GM21526 (cell line): ENCODE results near the gene ADAMTSL1.

Source experiments
- ATAC-seq: cut with Tn5 transposase; IDR thresholded peaks from one replicate; pipeline ENCODE4 v1.9.1; 2021; ENCODE audit warnings: moderate library complexity; ENCODE audit not compliant: unreplicated experiment, low FRiP score

The ADAMTSL1 gene

GRCh38 chr9:18549772-18550171 lies 75.8 kb downstream of the ADAMTSL1 start:
- ATAC-seq = no peak

- ATAC-seq = no peak
Measured at GRCh38 chr9:18550286-18550685, 76.3 kb downstream of the ADAMTSL1 start.

- ATAC-seq = no peak
Measured at GRCh38 chr9:18554244-18554643, 80.3 kb downstream of the ADAMTSL1 start.

GRCh38 chr9:18555105-18555883 lies 81.3 kb downstream of the ADAMTSL1 start:
- ATAC-seq = no peak

GRCh38 chr9:18564018-18564880 lies 90.3 kb downstream of the ADAMTSL1 start:
- ATAC-seq = no peak

GRCh38 chr9:18566121-18566520 lies 92.2 kb downstream of the ADAMTSL1 start:
- ATAC-seq = no peak

GRCh38 chr9:18568973-18569372 lies 95.0 kb downstream of the ADAMTSL1 start:
- no peak for ATAC-seq

- no peak for ATAC-seq
Measured at GRCh38 chr9:18569941-18570630, 96.1 kb downstream of the ADAMTSL1 start.

- no peak for ATAC-seq
Measured at GRCh38 chr9:18573021-18573556, 99.1 kb downstream of the ADAMTSL1 start.

GRCh38 chr9:18575686-18576085 lies 101.7 kb downstream of the ADAMTSL1 start:
- no peak for ATAC-seq

GRCh38 chr9:18579536-18579935 lies 105.6 kb downstream of the ADAMTSL1 start:
- no peak for ATAC-seq

- no peak for ATAC-seq
Measured at GRCh38 chr9:18580151-18580550, 106.2 kb downstream of the ADAMTSL1 start.

- ATAC-seq = no peak
Measured at GRCh38 chr9:18585996-18586395, 112.0 kb downstream of the ADAMTSL1 start.

GRCh38 chr9:18588002-18588401 lies 114.0 kb downstream of the ADAMTSL1 start:
- no peak for ATAC-seq

- no peak for ATAC-seq
Measured at GRCh38 chr9:18591261-18591660, 117.3 kb downstream of the ADAMTSL1 start.

GRCh38 chr9:18594837-18595236 lies 120.9 kb downstream of the ADAMTSL1 start:
- no peak for ATAC-seq

GRCh38 chr9:18595597-18595996 lies 121.6 kb downstream of the ADAMTSL1 start:
- no peak for ATAC-seq

- ATAC-seq = no peak
Measured at GRCh38 chr9:18596920-18597319, 123.0 kb downstream of the ADAMTSL1 start.

- no peak for ATAC-seq
Measured at GRCh38 chr9:18598969-18599368, 125.0 kb downstream of the ADAMTSL1 start.

- no peak for ATAC-seq
Measured at GRCh38 chr9:18601026-18601425, 127.1 kb downstream of the ADAMTSL1 start.

GRCh38 chr9:18601956-18602355 lies 128.0 kb downstream of the ADAMTSL1 start:
- ATAC-seq = no peak
